Caco-2 (cell line): ENCODE results near the gene TTC13. TPM values are rescaled to one million over a fixed set of nuclear protein-coding genes. Genes with fewer than 3 reads are reported as not detected.
A peak's percentile ranks its signal among the peaks of the same experiment; 100 is the strongest.

Source experiments
- Bru-seq: library from RNA; stranded (reverse); fragments of 400-500 nt; gene quantifications from one replicate; lab custom pipeline; 2021; lab: Mats Ljungman, UMichigan
- BruChase-seq, 2 experiments: library from RNA; stranded (reverse); fragments of 400-500 nt; gene quantifications; one replicate each; lab custom pipeline; 2021; lab: Mats Ljungman, UMichigan
- BruUV-seq: library from RNA; stranded (reverse); fragments of 400-500 nt; replicated peaks from 2 replicates; lab custom pipeline; 2021; lab: Mats Ljungman, UMichigan
- CTCF ChIA-PET: fragments of 300-600 bp; sonication (Branson Sonifier 250); formaldehyde crosslinking; loops from one replicate; lab custom pipeline; 2022; ENCODE audit warnings: antibody characterized with exemption; lab: Charles Lee
- POLR2A ChIA-PET: fragments of 300-600 bp; sonication (Branson Sonifier 250); formaldehyde crosslinking; loops from one replicate; lab custom pipeline; 2022; ENCODE audit warnings: antibody characterized with exemption; lab: Charles Lee
- DNase-seq, 2 experiments: peaks; one replicate each; pipeline versions ENCODE4 v3.0.0 to v3.0.0-alpha.2; 2020 to 2022
- H3K27me3 ChIP-seq: replicated peaks from 2 replicates; pipeline ENCODE4 v1.6.0; 2011; ENCODE audit warnings: low read length; ENCODE audit not compliant: control insufficient read depth, insufficient read depth
- H3K36me3 ChIP-seq: 2 replicates; pipeline ENCODE4 v1.5.1; 2011; ENCODE audit warnings: low read length; ENCODE audit not compliant: control insufficient read depth, insufficient read depth
- H3K4me1 ChIP-seq: fragments of 250-450 bp; sonication (Bioruptor Pico); 2 replicates; pipeline ENCODE4 v1.5.1; 2020; ENCODE audit warnings: mild to moderate bottlenecking
- H3K4me3 ChIP-seq: 2 replicates; pipeline ENCODE4 v1.5.1; 2011; ENCODE audit warnings: low read depth, mild to moderate bottlenecking, control low read depth, low read length
- H3K9me3 ChIP-seq: fragments of 250-450 bp; sonication (Bioruptor Pico); 2 replicates; pipeline ENCODE4 v1.5.1; 2020; ENCODE audit warnings: mild to moderate bottlenecking, moderate library complexity
- H3K27ac Mint-ChIP-seq: one replicate; pipeline ENCODE4 v1.8.0; 2022; ENCODE audit warnings: mixed read lengths; ENCODE audit not compliant: unreplicated experiment
- H3K27me3 Mint-ChIP-seq: one replicate; pipeline ENCODE4 v1.8.0; 2022; ENCODE audit warnings: mixed read lengths; ENCODE audit not compliant: insufficient read depth, unreplicated experiment
- H3K36me3 Mint-ChIP-seq: one replicate; pipeline ENCODE4 v1.8.0; 2022; ENCODE audit warnings: mild to moderate bottlenecking, mixed read lengths; ENCODE audit not compliant: insufficient read depth, unreplicated experiment
- H3K4me1 Mint-ChIP-seq: one replicate; pipeline ENCODE4 v1.8.0; 2022; ENCODE audit warnings: low read depth, mixed read lengths; ENCODE audit not compliant: unreplicated experiment
- H3K4me3 Mint-ChIP-seq: one replicate; pipeline ENCODE4 v1.8.0; 2022; ENCODE audit warnings: mild to moderate bottlenecking, moderate library complexity, mixed read lengths; ENCODE audit not compliant: unreplicated experiment
- H3K9me3 Mint-ChIP-seq: one replicate; pipeline ENCODE4 v1.8.0; 2022; ENCODE audit warnings: mixed read lengths; ENCODE audit not compliant: unreplicated experiment
- CTCF ChIP-seq, 2 experiments: fragments of 200-600 bp in 1 of 2; IDR thresholded peaks; 1 replicate in 1 of 2; 2 replicates in 1 of 2; pipeline versions ENCODE4 v1.5.1 to v1.8.0; 2011 to 2022; ENCODE audit warnings: antibody characterized with exemption in 1 of 2, control low read depth in 1 of 2, inconsistent platforms in 1 of 2, low read depth in 1 of 2, low read length in 1 of 2, mild to moderate bottlenecking in 1 of 2, moderate library complexity in 1 of 2; ENCODE audit not compliant: insufficient read depth in 1 of 2, severe bottlenecking in 1 of 2, unreplicated experiment in 1 of 2
- intact Hi-C: fragments of 100-400 bp; cut with micrococcal nuclease; formaldehyde crosslinking; loops from one replicate; pipeline ENCODE4 v1.10.0; 2022; ENCODE audit not compliant: unreplicated experiment
- long read RNA-seq: library from polyadenylated mRNA; stranded (forward); transcript quantifications from one replicate; pipeline ENCODE4 v2.0.0, GENCODE V29; 2022
- total RNA-seq: library from RNA; stranded (reverse); gene quantifications from 2 replicates; pipeline ENCODE4 v1.2.3, GENCODE V29; 2022

The TTC13 gene
- total RNA-seq (55.8 and 57.6 TPM in 2 replicates), Bru-seq, nascent RNA (percentile 92 among the genes with signal in this experiment), BruChase-seq, experiment 1, labeled RNA remaining after a 2-hour chase (percentile 91 among the genes with signal in this experiment), BruChase-seq, experiment 2, labeled RNA remaining after a 6-hour chase (percentile 86 among the genes with signal in this experiment)
- long read RNA-seq, transcript TTC13-201 (23 exons, 3,253 nt), result major isoform, 13 of 60 reads
- long read RNA-seq, partial matches to known transcripts, result 4 of 60 reads
- long read RNA-seq, other reads (novel, unspliced or antisense), result 41 of 60 reads

GRCh38 chr1:230978491-230979388 is at the start of gene TTC13, which contains the start of gene ARV1:
TTC13 (minus strand) TSS chr1:230978861; CDS start chr1:230978830, 31 bp downstream.
ARV1 (plus strand) TSS chr1:230979094; CDS start chr1:230979106, 12 bp downstream.
- intact Hi-C loops, result loop anchor here (1.0 to 2.0 kb wide), 7 partner anchors 39 to 346 kb away; no protein-coding TSS in a partner anchor
- Mint-ChIP-seq H3K9me3 (no peaks in the 10 kb centered on the region), H3K36me3 (peaks cover 22% of the 10 kb centered on the region), H3K4me1 (peaks cover 15% of the 10 kb centered on the region), H3K27me3 (no peaks in the 10 kb centered on the region), H3K27ac (peak within 1 kb of the TSS; percentile 65), H3K4me3 (no peak within 1 kb of the TSS)
- no peaks in the 10 kb centered on the region for H3K9me3 ChIP-seq
- DNase-seq, result peak; percentile 99
- H3K4me3 ChIP-seq, result peak within 1 kb of the TSS; percentile 96
- H3K36me3 ChIP-seq, result 0 out of 2 replicates have a peak, but pooled peaks cover 1% of the 10 kb centered on the region
- no peaks in the 10 kb centered on the region for H3K27me3 ChIP-seq
- CTCF ChIA-PET, result interaction anchor here (0.6 to 2.6 kb wide), 17 partner anchors 10 to 240 kb away, joined by 3 to 14 read pairs (median 3); no protein-coding TSS in a partner anchor
- peak; percentile 59 to 84 for TF ChIP-seq CTCF (IDR thresholded peaks at IDR 0.05; ENCODE audit: insufficient read depth in 1 of 2, low read depth in 1 of 2, low read length in 1 of 2, severe bottlenecking in 1 of 2, unreplicated experiment in 1 of 2)
- no TSS peak for BruUV-seq
- H3K4me1 ChIP-seq, result peaks cover 18% of the 10 kb centered on the region
- POLR2A ChIA-PET, result interaction anchor here (0.6 to 1.6 kb wide), 3 partner anchors 30 to 110 kb away, joined by 3 to 7 read pairs (median 5); partner anchors contain the start of gene C1orf198

- Mint-ChIP-seq H3K36me3 (peaks cover 22% of the 10 kb centered on the region), H3K27me3 (no peaks in the 10 kb centered on the region), H3K9me3 (no peaks in the 10 kb centered on the region), H3K27ac (no peak overlapping the region), H3K4me1 (peaks cover 6% of the 10 kb centered on the region), H3K4me3 (no peak overlapping the region)
- BruUV-seq, result no TSS peak
- CTCF ChIA-PET, result no interaction called here
- H3K9me3 ChIP-seq, result no peaks in the 10 kb centered on the region
- no peaks in the 10 kb centered on the region for H3K27me3 ChIP-seq
- intact Hi-C loops, result no loop called here
- POLR2A ChIA-PET, result no interaction called here
- DNase-seq, result no peak
- H3K4me3 ChIP-seq, result no peak overlapping the region
- H3K36me3 ChIP-seq, result no peaks in the 10 kb centered on the region; the same call in 1 of the 2 replicates
- peaks cover 3% of the 10 kb centered on the region; the same call in 1 of the 2 replicates for H3K4me1 ChIP-seq
- TF ChIP-seq CTCF (IDR thresholded peaks at IDR 0.05; ENCODE audit: insufficient read depth in 1 of 2, low read depth in 1 of 2, low read length in 1 of 2, severe bottlenecking in 1 of 2, unreplicated experiment in 1 of 2), result no peak
Observed at GRCh38 chr1:231027971-231028370, 49.3 kb upstream of the TTC13 start.
